Measurements from ENCODE around the gene STK24. TPM values are rescaled to one million over a fixed set of nuclear protein-coding genes. Genes with fewer than 3 reads are reported as not detected.

STK24 gene
- polyA plus RNA-seq, 3 donors from 2014 or later: 10.8 to 18.8 (median 15.8) TPM

GRCh38 chr13:98468929-98469328 lies 108.0 kb downstream of the STK24 start:
- Mint-ChIP-seq H3K9me3 (no peaks in the 10 kb centered on the region), H3K4me1 (peaks cover 19 to 30% of the 10 kb centered on the region in 2 donors), H3K4me3 (no peak overlapping the region), H3K36me3 (peaks cover 13 to 34% (median 15%) of the 10 kb centered on the region in 3 donors), H3K27me3 (ENCODE audit: low read depth in 3 of 3) (peaks cover 0 to 1% (median 0%) of the 10 kb centered on the region in 3 donors), H3K27ac (no peak overlapping the region)
- no peak for DNase-seq

GRCh38 chr13:98468361-98468760 lies 108.5 kb downstream of the STK24 start:
- Mint-ChIP-seq H3K36me3 (peaks cover 12 to 33% (median 17%) of the 10 kb centered on the region in 3 donors), H3K4me3 (no peak overlapping the region), H3K9me3 (no peaks in the 10 kb centered on the region), H3K4me1 (peaks cover 18 to 27% of the 10 kb centered on the region in 2 donors), H3K27me3 (ENCODE audit: low read depth in 3 of 3) (peaks cover 0 to 1% (median 0%) of the 10 kb centered on the region in 3 donors), H3K27ac (peak overlapping the region in 1 of 6 donors; percentile 62)
- no peak for DNase-seq

- H3K27ac Mint-ChIP-seq: peak overlapping the region in 1 of 6 donors; percentile 16
- no peak for DNase-seq
- H3K36me3 Mint-ChIP-seq: peaks cover 12 to 36% (median 15%) of the 10 kb centered on the region in 3 donors
- H3K4me1 Mint-ChIP-seq: peaks cover 17% of the 10 kb centered on the region in 2 donors
- H3K4me3 Mint-ChIP-seq: no peak overlapping the region
- H3K9me3 Mint-ChIP-seq: no peaks in the 10 kb centered on the region
- peaks cover 0 to 2% (median 0%) of the 10 kb centered on the region in 3 donors for H3K27me3 Mint-ChIP-seq (ENCODE audit: low read depth in 3 of 3)
Observed at GRCh38 chr13:98467263-98467985, 109.5 kb downstream of the STK24 start.

- no peak overlapping the region for H3K4me3 Mint-ChIP-seq
- no peak for DNase-seq
- peak overlapping the region in 1 of 6 donors; percentile 16 for H3K27ac Mint-ChIP-seq
- H3K9me3 Mint-ChIP-seq: no peaks in the 10 kb centered on the region
- peaks cover 2 to 3% (median 2%) of the 10 kb centered on the region in 3 donors for H3K27me3 Mint-ChIP-seq (ENCODE audit: low read depth in 3 of 3)
- peaks cover 10% of the 10 kb centered on the region in 2 donors for H3K4me1 Mint-ChIP-seq
- H3K36me3 Mint-ChIP-seq: peaks cover 12 to 34% (median 14%) of the 10 kb centered on the region in 3 donors
Observed at GRCh38 chr13:98466634-98467236, 110.2 kb downstream of the STK24 start.

GRCh38 chr13:98462946-98463345 lies 114.0 kb downstream of the STK24 start:
- peak overlapping the region in 2 of 6 donors; percentile 53 to 62 for H3K27ac Mint-ChIP-seq
- no peaks in the 10 kb centered on the region for H3K9me3 Mint-ChIP-seq
- peaks cover 8 to 43% (median 8%) of the 10 kb centered on the region in 3 donors for H3K36me3 Mint-ChIP-seq
- H3K4me1 Mint-ChIP-seq: peaks cover 0 to 7% of the 10 kb centered on the region in 2 donors
- DNase-seq: no peak
- H3K27me3 Mint-ChIP-seq (ENCODE audit: low read depth in 3 of 3): peaks cover 3 to 6% (median 3%) of the 10 kb centered on the region in 3 donors
- no peak overlapping the region for H3K4me3 Mint-ChIP-seq

- Mint-ChIP-seq H3K4me1 (peaks cover 0 to 7% of the 10 kb centered on the region in 2 donors), H3K27ac (peak overlapping the region in 2 of 6 donors; percentile 15 to 62), H3K9me3 (no peaks in the 10 kb centered on the region), H3K36me3 (peaks cover 5 to 47% (median 11%) of the 10 kb centered on the region in 3 donors), H3K27me3 (ENCODE audit: low read depth in 3 of 3) (peaks cover 3 to 6% (median 5%) of the 10 kb centered on the region in 3 donors), H3K4me3 (no peak overlapping the region)
- DNase-seq: no peak
Observed at GRCh38 chr13:98462241-98462882, 114.5 kb downstream of the STK24 start.

GRCh38 chr13:98461486-98462240 lies 115.2 kb downstream of the STK24 start:
- DNase-seq: no peak
- Mint-ChIP-seq H3K27me3 (ENCODE audit: low read depth in 3 of 3) (peaks cover 3 to 6% (median 5%) of the 10 kb centered on the region in 3 donors), H3K36me3 (peaks cover 5 to 48% (median 11%) of the 10 kb centered on the region in 3 donors), H3K27ac (no peak overlapping the region), H3K4me3 (no peak overlapping the region), H3K4me1 (peaks cover 0 to 7% of the 10 kb centered on the region in 2 donors), H3K9me3 (no peaks in the 10 kb centered on the region)

- H3K27me3 Mint-ChIP-seq (ENCODE audit: low read depth in 3 of 3): peaks cover 3 to 6% (median 5%) of the 10 kb centered on the region in 3 donors
- no peak overlapping the region for H3K27ac Mint-ChIP-seq
- H3K36me3 Mint-ChIP-seq: peaks cover 9 to 42% (median 11%) of the 10 kb centered on the region in 3 donors
- peaks cover 0 to 7% of the 10 kb centered on the region in 2 donors for H3K4me1 Mint-ChIP-seq
- H3K9me3 Mint-ChIP-seq: no peaks in the 10 kb centered on the region
- no peak overlapping the region for H3K4me3 Mint-ChIP-seq
- DNase-seq: no peak
Observed at GRCh38 chr13:98460516-98460915, 116.4 kb downstream of the STK24 start.

- no peak for DNase-seq
- H3K27me3 Mint-ChIP-seq (ENCODE audit: low read depth in 3 of 3): peaks cover 5 to 6% (median 5%) of the 10 kb centered on the region in 3 donors
- peak overlapping the region in 1 of 6 donors; percentile 26 for H3K27ac Mint-ChIP-seq
- no peak overlapping the region for H3K4me3 Mint-ChIP-seq
- H3K4me1 Mint-ChIP-seq: peaks cover 0 to 7% of the 10 kb centered on the region in 2 donors
- H3K9me3 Mint-ChIP-seq: no peaks in the 10 kb centered on the region
- peaks cover 11 to 38% (median 11%) of the 10 kb centered on the region in 3 donors for H3K36me3 Mint-ChIP-seq
Observed at GRCh38 chr13:98459721-98460370, 117.1 kb downstream of the STK24 start.

GRCh38 chr13:98459171-98459681 lies 117.7 kb downstream of the STK24 start:
- DNase-seq: no peak
- Mint-ChIP-seq H3K9me3 (no peaks in the 10 kb centered on the region), H3K27me3 (ENCODE audit: low read depth in 3 of 3) (peaks cover 5 to 6% (median 5%) of the 10 kb centered on the region in 3 donors), H3K36me3 (peaks cover 11 to 38% (median 12%) of the 10 kb centered on the region in 3 donors), H3K4me1 (peaks cover 0 to 7% of the 10 kb centered on the region in 2 donors), H3K4me3 (no peak overlapping the region), H3K27ac (no peak overlapping the region)

- DNase-seq: no peak
- H3K27ac Mint-ChIP-seq: peak overlapping the region in 1 of 6 donors; percentile 9
- H3K36me3 Mint-ChIP-seq: peaks cover 10 to 35% (median 14%) of the 10 kb centered on the region in 3 donors
- H3K4me1 Mint-ChIP-seq: peaks cover 0 to 7% of the 10 kb centered on the region in 2 donors
- H3K27me3 Mint-ChIP-seq (ENCODE audit: low read depth in 3 of 3): peaks cover 5 to 6% (median 5%) of the 10 kb centered on the region in 3 donors
- no peaks in the 10 kb centered on the region for H3K9me3 Mint-ChIP-seq
- no peak overlapping the region for H3K4me3 Mint-ChIP-seq
Observed at GRCh38 chr13:98458431-98458830, 118.5 kb downstream of the STK24 start.

GRCh38 chr13:98457053-98457452 lies 119.9 kb downstream of the STK24 start:
- Mint-ChIP-seq H3K36me3 (peaks cover 13 to 35% (median 19%) of the 10 kb centered on the region in 3 donors), H3K4me3 (no peak overlapping the region), H3K9me3 (no peaks in the 10 kb centered on the region), H3K27ac (peak overlapping the region in 2 of 6 donors; percentile 44 to 46), H3K27me3 (ENCODE audit: low read depth in 3 of 3) (peaks cover 2 to 4% (median 3%) of the 10 kb centered on the region in 3 donors), H3K4me1 (peaks cover 0 to under 1% of the 10 kb centered on the region in 2 donors)
- DNase-seq: no peak

All from immature natural killer cell (primary cell).